ENCODE data around the gene ARHGDIG.

Gene ARHGDIG

DNA sequence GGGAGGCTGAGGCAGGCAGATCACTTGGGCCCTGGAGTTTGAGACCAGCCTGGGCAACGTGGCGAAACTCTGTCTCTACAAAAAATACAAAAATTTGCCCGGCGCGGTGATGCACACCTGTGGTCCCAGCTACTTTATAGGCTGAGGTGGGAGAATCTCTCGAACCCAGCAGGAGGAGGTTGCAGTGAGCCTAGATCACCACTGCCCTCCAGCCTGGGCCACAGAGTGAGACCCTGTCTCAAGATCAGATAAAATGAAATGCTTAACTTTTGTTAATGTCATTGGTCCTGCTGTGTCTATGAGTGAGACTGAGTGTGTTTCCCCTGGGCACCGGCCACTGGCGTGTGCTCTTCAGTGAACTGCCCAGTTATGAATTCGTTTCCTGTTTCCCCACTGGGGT lies 35.3 kb upstream of the ARHGDIG start:
- no peaks in the 10 kb centered on the region for H4K20me1 ChIP-seq (ENCODE audit: insufficient read depth, low read length)
- no peaks in the 10 kb centered on the region for H3K9me3 ChIP-seq (ENCODE audit: insufficient read depth, low read length)
- H3K4me2 ChIP-seq (ENCODE audit: low read length) = no peak overlapping the region
- H3K27me3 ChIP-seq (ENCODE audit: low read depth, low read length) = no peaks in the 10 kb centered on the region
- no peaks in the 10 kb centered on the region for H3K4me1 ChIP-seq (ENCODE audit: low read length)
- no peak overlapping the region for H3K27ac ChIP-seq (ENCODE audit: low read length)
- TF ChIP-seq EZH2phosphoT487 (IDR thresholded peaks at IDR 0.05; ENCODE audit: low read depth) = no peak
- TF ChIP-seq, protein P1, sequence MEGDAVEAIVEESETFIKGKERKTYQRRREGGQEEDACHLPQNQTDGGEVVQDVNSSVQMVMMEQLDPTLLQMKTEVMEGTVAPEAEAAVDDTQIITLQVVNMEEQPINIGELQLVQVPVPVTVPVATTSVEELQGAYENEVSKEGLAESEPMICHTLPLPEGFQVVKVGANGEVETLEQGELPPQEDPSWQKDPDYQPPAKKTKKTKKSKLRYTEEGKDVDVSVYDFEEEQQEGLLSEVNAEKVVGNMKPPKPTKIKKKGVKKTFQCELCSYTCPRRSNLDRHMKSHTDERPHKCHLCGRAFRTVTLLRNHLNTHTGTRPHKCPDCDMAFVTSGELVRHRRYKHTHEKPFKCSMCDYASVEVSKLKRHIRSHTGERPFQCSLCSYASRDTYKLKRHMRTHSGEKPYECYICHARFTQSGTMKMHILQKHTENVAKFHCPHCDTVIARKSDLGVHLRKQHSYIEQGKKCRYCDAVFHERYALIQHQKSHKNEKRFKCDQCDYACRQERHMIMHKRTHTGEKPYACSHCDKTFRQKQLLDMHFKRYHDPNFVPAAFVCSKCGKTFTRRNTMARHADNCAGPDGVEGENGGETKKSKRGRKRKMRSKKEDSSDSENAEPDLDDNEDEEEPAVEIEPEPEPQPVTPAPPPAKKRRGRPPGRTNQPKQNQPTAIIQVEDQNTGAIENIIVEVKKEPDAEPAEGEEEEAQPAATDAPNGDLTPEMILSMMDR (IDR thresholded peaks at IDR 0.05; ENCODE audit: low read depth, low read length) = no peak
- H3K4me3 ChIP-seq (ENCODE audit: low read length) = no peak overlapping the region
- no peak overlapping the region for H3K9ac ChIP-seq (ENCODE audit: low read length)
- no peaks in the 10 kb centered on the region for H3K79me2 ChIP-seq (ENCODE audit: low read length)
- no peak overlapping the region for H2AFZ ChIP-seq (ENCODE audit: low read depth, low read length)
- no peaks in the 10 kb centered on the region for H3K36me3 ChIP-seq (replicated peaks; ENCODE audit: low read depth, low read length)

DNA sequence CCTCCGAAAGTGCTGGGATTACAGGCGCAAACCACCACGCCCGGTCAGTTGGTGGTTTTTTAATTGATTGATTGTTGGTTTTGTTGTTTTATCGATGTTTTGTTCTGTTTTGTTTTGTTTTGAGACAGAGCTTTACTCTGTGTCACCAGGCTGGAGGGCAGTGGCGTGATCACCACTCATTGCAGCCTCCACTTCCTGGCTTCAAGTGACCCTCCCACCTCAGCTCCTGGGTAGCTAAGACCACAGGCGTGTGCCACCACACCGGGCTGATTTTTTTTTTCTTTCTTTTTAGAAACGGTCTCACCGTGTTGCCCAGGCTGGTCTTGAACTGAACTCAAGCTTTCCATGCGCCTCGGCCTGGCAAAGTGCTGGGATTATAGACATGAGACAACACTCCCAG lies 33.4 kb upstream of the ARHGDIG start:
- Histone ChIP-seq H3K9ac (ENCODE audit: low read length) (no peak overlapping the region), H3K36me3 (replicated peaks; ENCODE audit: low read depth, low read length) (no peaks in the 10 kb centered on the region), H3K27ac (ENCODE audit: low read length) (no peak overlapping the region), H3K4me3 (ENCODE audit: low read length) (no peak overlapping the region), H3K4me2 (ENCODE audit: low read length) (no peak overlapping the region), H2AFZ (ENCODE audit: low read depth, low read length) (no peak overlapping the region), H3K79me2 (ENCODE audit: low read length) (no peaks in the 10 kb centered on the region), H3K27me3 (ENCODE audit: low read depth, low read length) (no peaks in the 10 kb centered on the region), H3K4me1 (ENCODE audit: low read length) (no peaks in the 10 kb centered on the region), H4K20me1 (ENCODE audit: insufficient read depth, low read length) (no peaks in the 10 kb centered on the region), H3K9me3 (ENCODE audit: insufficient read depth, low read length) (no peaks in the 10 kb centered on the region)
- no peak for TF ChIP-seq EZH2phosphoT487 (IDR thresholded peaks at IDR 0.05; ENCODE audit: low read depth)
- TF ChIP-seq, protein P1 (IDR thresholded peaks at IDR 0.05; ENCODE audit: low read depth, low read length) = no peak

DNA sequence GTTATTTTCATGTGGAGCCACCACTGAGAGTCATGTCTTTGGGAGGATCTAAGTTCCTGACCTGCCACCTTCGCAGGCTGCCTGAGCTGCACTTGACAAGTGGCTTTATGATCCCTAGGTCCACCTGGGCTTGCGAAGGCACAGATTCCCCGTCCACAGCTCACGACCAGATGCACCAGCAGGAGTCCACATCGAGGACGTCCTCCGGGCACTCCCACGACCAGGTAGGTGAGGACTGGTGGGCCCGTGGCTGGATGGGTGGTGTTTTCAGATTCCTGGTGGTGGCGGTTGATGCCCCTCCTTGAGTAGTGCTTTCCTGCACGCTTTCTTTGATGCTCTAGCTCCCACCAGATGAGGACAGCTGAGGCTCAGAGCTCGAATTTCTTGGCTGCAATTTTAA lies 31.0 kb upstream of the ARHGDIG start:
- Histone ChIP-seq H3K4me1 (ENCODE audit: low read length) (peaks cover 12% of the 10 kb centered on the region), H2AFZ (ENCODE audit: low read depth, low read length) (no peak overlapping the region), H3K79me2 (ENCODE audit: low read length) (no peaks in the 10 kb centered on the region), H3K27me3 (ENCODE audit: low read depth, low read length) (no peaks in the 10 kb centered on the region), H3K27ac (ENCODE audit: low read length) (no peak overlapping the region), H3K4me3 (ENCODE audit: low read length) (no peak overlapping the region), H3K9me3 (ENCODE audit: insufficient read depth, low read length) (no peaks in the 10 kb centered on the region), H3K9ac (ENCODE audit: low read length) (no peak overlapping the region), H3K36me3 (replicated peaks; ENCODE audit: low read depth, low read length) (peaks cover 6% of the 10 kb centered on the region), H4K20me1 (ENCODE audit: insufficient read depth, low read length) (no peaks in the 10 kb centered on the region), H3K4me2 (ENCODE audit: low read length) (no peak overlapping the region)
- TF ChIP-seq, protein P1 (IDR thresholded peaks at IDR 0.05; ENCODE audit: low read depth, low read length) = no peak
- TF ChIP-seq EZH2phosphoT487 (IDR thresholded peaks at IDR 0.05; ENCODE audit: low read depth) = no peak

DNA sequence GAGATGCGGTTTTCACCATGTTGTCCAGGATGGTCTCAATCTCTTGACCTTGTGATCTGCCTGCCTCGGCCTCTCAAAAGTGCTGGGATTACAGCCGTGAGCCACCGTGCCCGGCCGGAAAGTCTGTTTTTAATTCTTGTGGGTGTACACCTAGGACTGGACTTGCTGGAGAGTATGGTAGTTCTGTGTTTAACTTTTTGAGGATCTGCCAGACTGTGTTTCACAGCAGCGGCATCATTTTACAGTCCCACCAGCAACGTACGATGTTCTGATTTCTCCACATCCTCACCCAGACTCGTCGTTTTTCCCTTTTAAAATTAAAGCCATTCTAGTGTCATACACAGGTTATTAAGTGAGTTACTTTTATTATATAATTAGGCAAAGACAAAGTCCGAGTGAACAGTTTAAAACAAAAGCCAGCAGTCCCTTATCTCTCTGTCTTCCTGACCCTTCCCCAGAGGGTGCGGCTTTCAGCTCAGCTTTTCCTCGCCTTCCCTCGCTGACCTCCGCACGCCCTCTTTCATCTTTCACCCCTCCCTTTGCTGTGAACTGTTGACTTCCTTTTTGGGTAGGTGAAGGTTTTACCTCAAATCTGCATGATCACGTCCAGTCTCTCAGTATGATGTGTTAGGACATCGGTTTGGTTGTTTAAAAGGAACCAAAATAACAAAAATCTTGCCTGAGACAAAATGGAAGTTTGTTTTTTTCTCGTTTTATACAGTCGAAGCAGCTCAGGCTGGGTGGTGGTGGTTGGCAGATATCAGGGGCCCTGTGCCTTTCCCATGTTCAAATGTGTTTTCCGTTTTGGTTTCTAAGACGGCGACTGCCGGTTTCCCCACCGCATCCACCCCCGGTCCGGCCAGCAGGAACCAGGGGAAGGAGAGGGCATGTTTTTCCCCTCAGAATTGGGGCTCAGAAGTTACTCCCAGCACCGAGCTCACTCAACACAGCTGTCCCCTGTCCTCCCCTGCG lies 27.7 kb upstream of the ARHGDIG start:
- Histone ChIP-seq H3K27ac (ENCODE audit: low read length) (peak overlapping the region; percentile 58), H3K79me2 (ENCODE audit: low read length) (no peaks in the 10 kb centered on the region), H3K4me3 (ENCODE audit: low read length) (peak overlapping the region; percentile 50), H4K20me1 (ENCODE audit: insufficient read depth, low read length) (no peaks in the 10 kb centered on the region), H3K27me3 (ENCODE audit: low read depth, low read length) (no peaks in the 10 kb centered on the region), H3K36me3 (replicated peaks; ENCODE audit: low read depth, low read length) (peaks cover 6% of the 10 kb centered on the region), H3K9ac (ENCODE audit: low read length) (peak overlapping the region; percentile 14; the same call in 1 of the 2 replicates), H3K4me1 (ENCODE audit: low read length) (peaks cover 12% of the 10 kb centered on the region), H3K4me2 (ENCODE audit: low read length) (peak overlapping the region; percentile 54), H3K9me3 (ENCODE audit: insufficient read depth, low read length) (no peaks in the 10 kb centered on the region), H2AFZ (ENCODE audit: low read depth, low read length) (no peak overlapping the region; the same call in 1 of the 2 replicates)
- TF ChIP-seq, protein P1 (IDR thresholded peaks at IDR 0.05; ENCODE audit: low read depth, low read length) = no peak

Data from OCI-LY3 (cell line).